BLaER1 treated with 17β-estradiol and CSF1 and Interleukin-3, amounts not matched to agents 10 nM and 100 nM (cell line): ENCODE data around the gene ZFAND2B.

Experiments
- H3K27ac ChIP-seq, 11 experiments: shearing (Covaris generic); formaldehyde crosslinking; 2 replicates each; pipeline ENCODE4 v1.8.1; 2022
- H3K27me3 ChIP-seq, 11 experiments: shearing (Covaris generic); formaldehyde crosslinking; 2 replicates each; pipeline ENCODE4 v1.8.1; 2022
- H3K36me3 ChIP-seq, 11 experiments: shearing (Covaris generic); formaldehyde crosslinking; 2 replicates each; pipeline ENCODE4 v1.8.1; 2022
- H3K4me1 ChIP-seq, 10 experiments: shearing (Covaris generic); formaldehyde crosslinking; 2 replicates each; pipeline ENCODE4 v1.8.1; 2022
- H3K4me2 ChIP-seq, 11 experiments: shearing (Covaris generic); formaldehyde crosslinking; 2 replicates each; pipeline ENCODE4 v1.8.1; 2022
- H3K4me3 ChIP-seq, 10 experiments: shearing (Covaris generic); formaldehyde crosslinking; 2 replicates each; pipeline ENCODE4 v1.8.1; 2022
- H3K9ac ChIP-seq, 11 experiments: shearing (Covaris generic); formaldehyde crosslinking; 2 replicates each; pipeline ENCODE4 v1.8.1; 2022
- H3K9me3 ChIP-seq, 11 experiments: shearing (Covaris generic); formaldehyde crosslinking; replicated peaks in 1 of 11; 2 replicates each; pipeline ENCODE4 v1.8.1; 2022
- H4K20me1 ChIP-seq, 11 experiments: shearing (Covaris generic); formaldehyde crosslinking; 2 replicates each; pipeline ENCODE4 v1.8.1; 2022
- Cebpa-rat ChIP-seq, 11 experiments: shearing (Covaris generic); IDR thresholded peaks; 2 replicates each; pipeline ENCODE4 v1.8.1; 2022

The ZFAND2B gene

GRCh38 chr2:219210196-219210885 lies 3.8 kb downstream of the ZFAND2B start:
- H3K9ac ChIP-seq, result peak overlapping the region in 10 of 11 experiments; percentile 20 to 84 (median 50); a peak in 16 of 22 replicates
- H3K4me3 ChIP-seq, result no peak overlapping the region
- no peak for TF ChIP-seq Cebpa-rat (IDR thresholded peaks at IDR 0.05)
- no peaks in the 10 kb centered on the region for H3K9me3 ChIP-seq
- no peaks in the 10 kb centered on the region for H3K27me3 ChIP-seq
- peak overlapping the region; percentile 22 to 97 (median 48) for H3K4me2 ChIP-seq
- H3K27ac ChIP-seq, result peak overlapping the region in 8 of 11 experiments; percentile 32 to 63 (median 51); a peak in 15 of 22 replicates
- peaks cover 40 to 51% (median 45%) of the 10 kb centered on the region in 10 experiments for H3K4me1 ChIP-seq
- peaks cover 0 to 46% (median 6%) of the 10 kb centered on the region in 11 experiments; a peak in 11 of 22 replicates for H4K20me1 ChIP-seq
- peaks cover 31 to 74% (median 63%) of the 10 kb centered on the region in 11 experiments for H3K36me3 ChIP-seq

GRCh38 chr2:219210886-219211362 lies 4.3 kb downstream of the ZFAND2B start:
- peaks cover 31 to 80% (median 63%) of the 10 kb centered on the region in 11 experiments for H3K36me3 ChIP-seq
- H3K9me3 ChIP-seq, result no peaks in the 10 kb centered on the region
- H3K9ac ChIP-seq, result peak overlapping the region in 5 of 11 experiments; percentile 4 to 84 (median 48); a peak in 4 of 22 replicates
- H3K27ac ChIP-seq, result no peak overlapping the region; a peak in 1 of 22 replicates
- H3K27me3 ChIP-seq, result no peaks in the 10 kb centered on the region
- H3K4me3 ChIP-seq, result no peak overlapping the region
- H3K4me2 ChIP-seq, result 0 out of 22 replicates have a peak overlapping the region, but pooled peaks of 2 of the 11 experiments have one; percentile 16 to 35
- H4K20me1 ChIP-seq, result peaks cover 0 to 49% (median 6%) of the 10 kb centered on the region in 11 experiments; a peak in 11 of 22 replicates
- no peak for TF ChIP-seq Cebpa-rat (IDR thresholded peaks at IDR 0.05)
- H3K4me1 ChIP-seq, result peaks cover 38 to 54% (median 46%) of the 10 kb centered on the region in 10 experiments

GRCh38 chr2:219213026-219213415 lies 6.4 kb downstream of the ZFAND2B start:
- H3K36me3 ChIP-seq, result peaks cover 31 to 84% (median 62%) of the 10 kb centered on the region in 11 experiments
- H3K9ac ChIP-seq, result no peak overlapping the region
- H3K4me1 ChIP-seq, result peaks cover 47 to 61% (median 53%) of the 10 kb centered on the region in 10 experiments
- peak overlapping the region in 2 of 11 experiments; percentile 1 to 4; a peak in 1 of 22 replicates for H3K27ac ChIP-seq
- no peak overlapping the region for H3K4me3 ChIP-seq
- H3K9me3 ChIP-seq, result no peaks in the 10 kb centered on the region
- no peak for TF ChIP-seq Cebpa-rat (IDR thresholded peaks at IDR 0.05)
- peaks cover 0 to 47% (median 1%) of the 10 kb centered on the region in 11 experiments; a peak in 10 of 22 replicates for H4K20me1 ChIP-seq
- H3K4me2 ChIP-seq, result no peak overlapping the region
- H3K27me3 ChIP-seq, result no peaks in the 10 kb centered on the region

GRCh38 chr2:219213486-219214071 lies 7.0 kb downstream of the ZFAND2B start:
- peaks cover 26 to 78% (median 57%) of the 10 kb centered on the region in 11 experiments for H3K36me3 ChIP-seq

GRCh38 chr2:219214141-219214540 lies 7.6 kb downstream of the ZFAND2B start:
- Histone ChIP-seq H3K4me3 (no peak overlapping the region), H3K27me3 (no peaks in the 10 kb centered on the region), H3K4me1 (peaks cover 47 to 61% (median 51%) of the 10 kb centered on the region in 10 experiments), H3K4me2 (no peak overlapping the region), H3K9ac (peak overlapping the region in 4 of 11 experiments; percentile 2 to 37 (median 20); a peak in 4 of 22 replicates), H3K36me3 (peaks cover 20 to 73% (median 52%) of the 10 kb centered on the region in 11 experiments; a peak in 21 of 22 replicates), H4K20me1 (peaks cover 0 to 36% (median 5%) of the 10 kb centered on the region in 11 experiments; a peak in 13 of 22 replicates), H3K27ac (no peak overlapping the region; a peak in 1 of 22 replicates), H3K9me3 (no peaks in the 10 kb centered on the region)
- no peak for TF ChIP-seq Cebpa-rat (IDR thresholded peaks at IDR 0.05)

More at GRCh38 chr2:219213486-219214071, 7.0 kb downstream of the ZFAND2B start:
- Histone ChIP-seq H3K27ac (peak overlapping the region in 1 of 11 experiments; percentile 1; a peak in 1 of 22 replicates), H3K27me3 (no peaks in the 10 kb centered on the region), H3K9me3 (no peaks in the 10 kb centered on the region), H3K4me3 (no peak overlapping the region), H3K4me1 (peaks cover 47 to 61% (median 53%) of the 10 kb centered on the region in 10 experiments), H4K20me1 (peaks cover 0 to 42% (median 5%) of the 10 kb centered on the region in 11 experiments; a peak in 8 of 22 replicates), H3K4me2 (no peak overlapping the region), H3K9ac (peak overlapping the region in 4 of 11 experiments; percentile 2 to 37 (median 15); a peak in 2 of 22 replicates)
- no peak for TF ChIP-seq Cebpa-rat (IDR thresholded peaks at IDR 0.05)

- peaks cover 20 to 70% (median 49%) of the 10 kb centered on the region in 11 experiments for H3K36me3 ChIP-seq
- H3K4me1 ChIP-seq, result peaks cover 47 to 61% (median 51%) of the 10 kb centered on the region in 10 experiments
- no peak overlapping the region for H3K4me2 ChIP-seq
- H3K9ac ChIP-seq, result no peak overlapping the region; a peak in 1 of 22 replicates
- H3K27me3 ChIP-seq, result no peaks in the 10 kb centered on the region
- H3K9me3 ChIP-seq, result no peaks in the 10 kb centered on the region
- H3K4me3 ChIP-seq, result no peak overlapping the region
- peaks cover under 1 to 37% (median 7%) of the 10 kb centered on the region in 11 experiments; a peak in 14 of 22 replicates for H4K20me1 ChIP-seq
- TF ChIP-seq Cebpa-rat (IDR thresholded peaks at IDR 0.05), result no peak
- no peak overlapping the region for H3K27ac ChIP-seq
Measured at GRCh38 chr2:219214786-219215185, 8.2 kb downstream of the ZFAND2B start.

GRCh38 chr2:219215871-219216534 lies 9.4 kb downstream of the ZFAND2B start:
- no peak for TF ChIP-seq Cebpa-rat (IDR thresholded peaks at IDR 0.05)
- Histone ChIP-seq H3K27ac (peak overlapping the region in 1 of 11 experiments; percentile 85; a peak in 3 of 22 replicates), H3K9ac (peak overlapping the region in 2 of 11 experiments; percentile 15 to 45; a peak in 2 of 22 replicates), H3K27me3 (no peaks in the 10 kb centered on the region), H3K4me1 (peaks cover 40 to 61% (median 50%) of the 10 kb centered on the region in 10 experiments), H4K20me1 (peaks cover 4 to 42% (median 17%) of the 10 kb centered on the region in 11 experiments; a peak in 15 of 22 replicates), H3K9me3 (no peaks in the 10 kb centered on the region), H3K36me3 (peaks cover 27 to 70% (median 50%) of the 10 kb centered on the region in 11 experiments), H3K4me3 (no peak overlapping the region), H3K4me2 (peak overlapping the region in 10 of 11 experiments; percentile 26 to 100 (median 98); a peak in 17 of 22 replicates)

- Histone ChIP-seq H3K4me2 (peak overlapping the region; percentile 26 to 100 (median 98); a peak in 18 of 22 replicates), H3K9ac (peak overlapping the region in 4 of 11 experiments; percentile 15 to 86 (median 60); a peak in 4 of 22 replicates), H3K36me3 (peaks cover 32 to 72% (median 52%) of the 10 kb centered on the region in 11 experiments)
Measured at GRCh38 chr2:219216535-219216915, 9.9 kb downstream of the ZFAND2B start.

More at GRCh38 chr2:219216535-219216915, 9.9 kb downstream of the ZFAND2B start:
- H3K4me3 ChIP-seq, result no peak overlapping the region
- no peak for TF ChIP-seq Cebpa-rat (IDR thresholded peaks at IDR 0.05)
- H4K20me1 ChIP-seq, result peaks cover 4 to 42% (median 18%) of the 10 kb centered on the region in 11 experiments; a peak in 15 of 22 replicates
- H3K4me1 ChIP-seq, result peaks cover 40 to 58% (median 51%) of the 10 kb centered on the region in 10 experiments
- H3K27me3 ChIP-seq, result no peaks in the 10 kb centered on the region
- no peaks in the 10 kb centered on the region for H3K9me3 ChIP-seq
- peak overlapping the region in 3 of 11 experiments; percentile 69 to 89 (median 85); a peak in 3 of 22 replicates for H3K27ac ChIP-seq
